Subcutaneous abdominal adipose tissue (tissue), 5 donors: ENCODE results near the gene KRT75.

Source experiments
- H3K27ac ChIP-seq: one replicate; pipeline ENCODE4 v1.7.0; 2013; ENCODE audit warnings: low read depth, mild to moderate bottlenecking, inconsistent platforms, low read length, moderate library complexity
- H3K27me3 ChIP-seq, 5 donors: one replicate each; pipeline ENCODE4 v1.7.0; 2013; ENCODE audit warnings: low read length in 5 of 5, inconsistent platforms in 1 of 5; ENCODE audit not compliant: control insufficient read depth in 5 of 5, insufficient read depth in 4 of 5
- H3K36me3 ChIP-seq, 5 donors: one replicate each; pipeline ENCODE4 v1.7.0; 2013; ENCODE audit warnings: low read length in 5 of 5; ENCODE audit not compliant: control insufficient read depth in 5 of 5, insufficient read depth in 5 of 5
- H3K4me1 ChIP-seq, 5 donors: one replicate each; pipeline ENCODE4 v1.7.0; 2013; ENCODE audit warnings: low read length in 5 of 5, mild to moderate bottlenecking in 3 of 5, moderate library complexity in 1 of 5; ENCODE audit not compliant: control insufficient read depth in 5 of 5, insufficient read depth in 5 of 5
- H3K4me3 ChIP-seq, 5 donors: one replicate each; pipeline ENCODE4 v1.7.0; 2013; ENCODE audit warnings: low read length in 5 of 5, low read depth in 1 of 5
- H3K9ac ChIP-seq, 5 donors: one replicate each; pipeline ENCODE4 v1.7.0; 2013; ENCODE audit warnings: low read length in 5 of 5, mild to moderate bottlenecking in 4 of 5, moderate library complexity in 3 of 5
- H3K9me3 ChIP-seq, 5 donors: one replicate each; pipeline ENCODE4 v1.7.0; 2013; ENCODE audit warnings: low read length in 5 of 5; ENCODE audit not compliant: control insufficient read depth in 5 of 5
- donor health status: healthy.
- donor health status: healthy.
- donor health status: healthy.
- donor health status: healthy.
- donor health status: healthy.

Gene KRT75

GRCh38 chr12:52434081-52434733 is at the start of gene KRT75:
Gene KRT75 (minus strand): TSS chr12:52434371. CDS start chr12:52434304, 67 bp downstream.
- H3K36me3 ChIP-seq, result no peaks in the 10 kb centered on the region
- H3K4me1 ChIP-seq, result no peaks in the 10 kb centered on the region
- no peak within 1 kb of the TSS for H3K27ac ChIP-seq
- H3K9me3 ChIP-seq, result no peaks in the 10 kb centered on the region
- peaks cover 0 to 2% (median 0%) of the 10 kb centered on the region in 5 donors for H3K27me3 ChIP-seq
- H3K9ac ChIP-seq, result no peak within 1 kb of the TSS
- H3K4me3 ChIP-seq, result no peak within 1 kb of the TSS

DNA sequence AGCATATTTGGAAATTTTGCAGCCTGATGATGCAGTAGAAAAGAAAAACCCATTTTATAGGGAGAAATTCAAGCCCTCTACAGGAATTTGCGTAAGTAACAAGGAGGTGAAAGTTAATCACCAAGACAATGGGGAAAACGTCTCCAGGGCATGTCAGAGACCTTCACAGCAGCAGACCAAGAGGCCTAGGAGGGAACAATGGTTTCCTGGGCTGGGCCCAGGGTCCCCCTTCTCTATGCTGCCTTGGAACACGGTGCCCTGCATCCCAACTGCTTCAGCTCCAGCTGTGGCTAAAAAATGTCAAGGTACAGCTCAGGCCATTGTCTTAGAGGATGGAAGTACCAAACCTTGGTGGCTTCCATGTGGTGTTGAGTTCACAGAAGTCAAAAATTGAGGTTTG is 45.9 kb upstream of the KRT75 start:
- H3K27ac ChIP-seq, result no peak overlapping the region
- H3K9me3 ChIP-seq, result peaks cover 0 to 3% (median 0%) of the 10 kb centered on the region in 5 donors
- no peak overlapping the region for H3K4me3 ChIP-seq
- no peak overlapping the region for H3K9ac ChIP-seq
- H3K36me3 ChIP-seq, result no peaks in the 10 kb centered on the region
- no peaks in the 10 kb centered on the region for H3K4me1 ChIP-seq
- H3K27me3 ChIP-seq, result no peaks in the 10 kb centered on the region

GRCh38 chr12:52477651-52478050 is 43.5 kb upstream of the KRT75 start:
- H3K4me3 ChIP-seq, result no peak overlapping the region
- H3K9me3 ChIP-seq, result peaks cover 0 to 3% (median 0%) of the 10 kb centered on the region in 5 donors
- H3K36me3 ChIP-seq, result no peaks in the 10 kb centered on the region
- no peaks in the 10 kb centered on the region for H3K27me3 ChIP-seq
- no peak overlapping the region for H3K27ac ChIP-seq
- no peaks in the 10 kb centered on the region for H3K4me1 ChIP-seq
- H3K9ac ChIP-seq, result no peak overlapping the region

DNA sequence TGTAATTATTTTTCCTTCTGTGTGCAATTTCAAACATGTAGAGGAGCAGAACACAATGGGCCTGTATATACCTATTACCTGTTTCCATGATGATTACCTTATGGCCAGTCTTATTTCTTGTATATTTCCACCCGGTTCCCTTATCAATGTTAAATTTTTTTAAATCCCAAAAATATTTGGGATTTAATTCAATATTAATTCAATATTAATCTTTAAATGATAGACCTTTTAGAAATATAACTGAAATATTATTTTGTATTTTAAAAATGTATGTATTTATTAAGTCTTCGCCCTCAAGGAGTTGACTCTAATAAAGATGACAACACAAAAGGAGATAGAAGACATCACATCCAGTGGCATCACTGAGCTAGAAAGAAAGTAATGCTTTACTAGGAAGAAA is 40.0 kb upstream of the KRT75 start:
- Histone ChIP-seq H3K9ac (no peak overlapping the region), H3K36me3 (no peaks in the 10 kb centered on the region), H3K27me3 (no peaks in the 10 kb centered on the region), H3K4me1 (no peaks in the 10 kb centered on the region), H3K27ac (no peak overlapping the region), H3K4me3 (no peak overlapping the region), H3K9me3 (peaks cover 0 to 3% (median 0%) of the 10 kb centered on the region in 5 donors)

DNA sequence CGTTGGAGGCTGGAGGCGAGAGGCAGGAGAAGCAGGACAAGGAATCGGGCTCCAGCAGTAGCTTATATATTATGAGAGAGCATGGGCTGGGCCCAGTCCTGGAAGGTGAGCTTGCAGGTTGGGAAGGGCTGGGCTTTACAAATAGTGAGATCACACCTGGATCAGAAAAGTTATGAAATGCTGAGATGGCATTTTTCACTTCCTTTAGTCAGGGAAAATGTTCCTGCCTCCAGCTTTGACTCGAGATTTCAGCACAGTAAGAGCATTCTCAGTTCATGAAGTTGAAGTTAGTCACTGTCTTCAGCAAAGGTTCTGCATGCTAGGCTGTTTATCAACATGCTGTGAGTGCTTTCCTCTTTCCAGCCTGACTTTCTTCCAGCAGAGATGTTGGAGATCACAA is 39.6 kb upstream of the KRT75 start, which contains the start of gene KRT6C:
TSS of gene KRT6C (minus strand) at position 38 of the 400 bp plus-strand sequence. CDS start 68 bp downstream, outside the sequence.
- Histone ChIP-seq H3K27me3 (no peaks in the 10 kb centered on the region), H3K4me3 (no peak within 1 kb of the TSS), H3K4me1 (no peaks in the 10 kb centered on the region), H3K9me3 (peaks cover 0 to 3% (median 0%) of the 10 kb centered on the region in 5 donors), H3K9ac (no peak within 1 kb of the TSS), H3K36me3 (no peaks in the 10 kb centered on the region), H3K27ac (no peak within 1 kb of the TSS)

DNA sequence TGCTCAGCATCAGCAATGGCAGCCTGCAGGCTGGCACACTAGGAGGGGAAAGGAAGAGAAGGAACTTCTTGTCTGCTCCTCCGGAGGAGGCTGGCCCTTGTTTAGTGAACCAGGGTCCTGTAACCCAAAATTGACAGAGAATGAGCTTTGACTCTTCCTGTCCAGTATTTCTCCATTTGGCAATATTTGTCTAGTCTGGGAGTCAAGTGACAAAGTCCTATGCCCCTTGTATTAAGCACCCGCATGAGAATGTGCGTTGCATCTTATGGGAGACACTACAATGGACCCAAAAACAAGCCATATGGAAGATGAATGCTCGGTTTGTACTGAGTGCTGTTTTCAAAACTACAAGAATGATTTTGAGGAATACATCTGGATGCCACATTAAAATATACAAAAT is 35.7 kb upstream of the KRT75 start:
- Histone ChIP-seq H3K4me3 (no peak overlapping the region), H3K36me3 (no peaks in the 10 kb centered on the region), H3K27ac (no peak overlapping the region), H3K9me3 (no peaks in the 10 kb centered on the region), H3K27me3 (no peaks in the 10 kb centered on the region), H3K9ac (no peak overlapping the region), H3K4me1 (no peaks in the 10 kb centered on the region)

GRCh38 chr12:52464897-52465296 is 30.7 kb upstream of the KRT75 start:
- H3K36me3 ChIP-seq, result no peaks in the 10 kb centered on the region
- H3K4me1 ChIP-seq, result no peaks in the 10 kb centered on the region
- H3K27ac ChIP-seq, result no peak overlapping the region

DNA sequence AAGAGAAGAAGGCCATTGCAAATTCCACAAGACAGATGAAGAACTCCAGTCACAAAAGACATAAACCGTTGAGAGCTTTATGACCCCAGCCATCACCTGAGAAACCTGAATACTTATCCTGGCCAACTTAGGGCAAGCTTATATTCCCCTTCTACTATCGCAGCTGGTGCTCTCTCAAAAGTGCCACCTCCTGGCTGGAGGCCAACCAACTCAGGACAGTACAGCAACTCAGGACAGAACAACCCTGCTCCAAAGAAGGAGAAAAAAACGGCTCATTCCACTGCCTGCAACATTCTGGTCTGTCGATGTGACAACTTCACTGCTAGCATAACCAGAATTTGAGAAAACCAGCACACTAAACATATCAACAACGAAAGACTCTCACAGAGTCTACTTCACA is 27.5 kb upstream of the KRT75 start:
- H3K9me3 ChIP-seq, result no peaks in the 10 kb centered on the region
- no peaks in the 10 kb centered on the region for H3K36me3 ChIP-seq
- H3K4me3 ChIP-seq, result no peak overlapping the region
- no peak overlapping the region for H3K9ac ChIP-seq
- H3K27me3 ChIP-seq, result no peaks in the 10 kb centered on the region
- no peak overlapping the region for H3K27ac ChIP-seq
- no peaks in the 10 kb centered on the region for H3K4me1 ChIP-seq

More at GRCh38 chr12:52464897-52465296, 30.7 kb upstream of the KRT75 start:
- no peaks in the 10 kb centered on the region for H3K27me3 ChIP-seq
- H3K9me3 ChIP-seq, result no peaks in the 10 kb centered on the region
- H3K9ac ChIP-seq, result no peak overlapping the region
- H3K4me3 ChIP-seq, result no peak overlapping the region

- Histone ChIP-seq H3K27ac (no peak overlapping the region), H3K27me3 (no peaks in the 10 kb centered on the region), H3K4me3 (no peak overlapping the region), H3K9ac (no peak overlapping the region), H3K4me1 (no peaks in the 10 kb centered on the region), H3K9me3 (no peaks in the 10 kb centered on the region), H3K36me3 (no peaks in the 10 kb centered on the region)
Measured at GRCh38 chr12:52458861-52459260, 24.7 kb upstream of the KRT75 start.

GRCh38 chr12:52455821-52456220 is 21.6 kb upstream of the KRT75 start:
- Histone ChIP-seq H3K36me3 (no peaks in the 10 kb centered on the region), H3K9ac (no peak overlapping the region), H3K9me3 (no peaks in the 10 kb centered on the region), H3K27me3 (no peaks in the 10 kb centered on the region), H3K4me1 (no peaks in the 10 kb centered on the region), H3K27ac (no peak overlapping the region), H3K4me3 (no peak overlapping the region)
